Effector memory CD4-positive, alpha-beta T cell (primary cell): ENCODE results near the gene TNK2.
"Not testable (repeated sequence)": the region's sequence is repeated elsewhere in the genome, so short reads cannot be mapped to it uniquely, and the experiment has no call there.

Experiments
- DNase-seq, 3 donors: peaks; one replicate each; pipeline ENCODE4 v3.0.0-alpha.2; 2020
- H3K27ac ChIP-seq: 2 replicates; pipeline ENCODE4 v1.7.0; 2013; ENCODE audit warnings: mild to moderate bottlenecking, low read length, moderate library complexity; ENCODE audit not compliant: insufficient read depth, poor library complexity, severe bottlenecking
- H3K27me3 ChIP-seq: replicated peaks from 2 replicates; pipeline ENCODE4 v1.7.0; 2013; ENCODE audit warnings: mild to moderate bottlenecking, low read length; ENCODE audit not compliant: insufficient read depth, control insufficient read depth, poor library complexity, severe bottlenecking
- H3K36me3 ChIP-seq: 2 replicates; pipeline ENCODE4 v1.7.0; 2013; ENCODE audit warnings: mild to moderate bottlenecking, low read length, moderate library complexity; ENCODE audit not compliant: control insufficient read depth, insufficient read depth
- H3K4me1 ChIP-seq: 2 replicates; pipeline ENCODE4 v1.7.0; 2013; ENCODE audit warnings: low read length, mild to moderate bottlenecking; ENCODE audit not compliant: control insufficient read depth, insufficient read depth, poor library complexity, severe bottlenecking
- H3K4me3 ChIP-seq: 2 replicates; pipeline ENCODE4 v1.7.0; 2013; ENCODE audit warnings: low read length, low read depth, mild to moderate bottlenecking; ENCODE audit not compliant: insufficient read depth, poor library complexity, severe bottlenecking
- H3K9me3 ChIP-seq: 2 replicates; pipeline ENCODE4 v1.7.0; 2013; ENCODE audit warnings: mild to moderate bottlenecking, low read length, moderate library complexity; ENCODE audit not compliant: control insufficient read depth

TNK2 gene

DNA sequence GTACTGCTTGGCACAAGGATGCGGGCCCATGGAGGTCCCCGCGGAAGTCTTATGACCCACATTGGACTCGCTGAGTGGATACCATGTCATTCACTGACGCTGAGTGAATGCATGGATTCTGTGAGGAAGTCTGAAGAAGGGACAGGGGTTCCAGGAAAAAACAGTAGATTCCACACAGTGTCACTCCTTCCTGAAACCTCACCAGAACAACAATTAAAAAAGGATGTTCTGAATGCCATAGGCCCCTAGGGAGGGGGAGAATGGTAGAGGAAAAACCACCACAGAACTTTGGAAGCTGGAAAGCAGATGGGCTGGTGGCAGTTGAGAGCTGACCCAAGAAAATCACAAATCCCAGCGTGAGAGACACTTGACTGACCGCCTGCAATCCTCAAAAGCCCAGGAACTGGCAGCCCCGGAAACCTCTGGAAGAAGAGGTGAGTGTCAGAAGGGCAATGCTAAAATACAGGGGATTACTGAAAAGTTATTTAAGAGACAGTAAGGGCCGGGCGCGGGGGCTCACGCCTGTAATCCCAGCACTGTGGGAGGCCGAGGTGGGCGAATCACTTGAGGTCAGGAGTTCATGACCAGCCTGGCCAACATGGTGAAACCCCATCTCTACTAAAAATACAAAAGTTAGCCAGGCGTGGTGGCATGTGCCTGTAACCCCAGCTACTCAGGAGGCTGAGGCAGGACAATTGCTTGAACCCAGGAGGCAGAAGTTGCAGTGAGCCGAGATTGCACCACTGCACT lies 6.3 kb downstream of the TNK2 start:
- not testable (repeated sequence) for H3K27ac ChIP-seq, DNase-seq
- peaks cover 29% of the 10 kb centered on the region for H3K4me1 ChIP-seq

DNA sequence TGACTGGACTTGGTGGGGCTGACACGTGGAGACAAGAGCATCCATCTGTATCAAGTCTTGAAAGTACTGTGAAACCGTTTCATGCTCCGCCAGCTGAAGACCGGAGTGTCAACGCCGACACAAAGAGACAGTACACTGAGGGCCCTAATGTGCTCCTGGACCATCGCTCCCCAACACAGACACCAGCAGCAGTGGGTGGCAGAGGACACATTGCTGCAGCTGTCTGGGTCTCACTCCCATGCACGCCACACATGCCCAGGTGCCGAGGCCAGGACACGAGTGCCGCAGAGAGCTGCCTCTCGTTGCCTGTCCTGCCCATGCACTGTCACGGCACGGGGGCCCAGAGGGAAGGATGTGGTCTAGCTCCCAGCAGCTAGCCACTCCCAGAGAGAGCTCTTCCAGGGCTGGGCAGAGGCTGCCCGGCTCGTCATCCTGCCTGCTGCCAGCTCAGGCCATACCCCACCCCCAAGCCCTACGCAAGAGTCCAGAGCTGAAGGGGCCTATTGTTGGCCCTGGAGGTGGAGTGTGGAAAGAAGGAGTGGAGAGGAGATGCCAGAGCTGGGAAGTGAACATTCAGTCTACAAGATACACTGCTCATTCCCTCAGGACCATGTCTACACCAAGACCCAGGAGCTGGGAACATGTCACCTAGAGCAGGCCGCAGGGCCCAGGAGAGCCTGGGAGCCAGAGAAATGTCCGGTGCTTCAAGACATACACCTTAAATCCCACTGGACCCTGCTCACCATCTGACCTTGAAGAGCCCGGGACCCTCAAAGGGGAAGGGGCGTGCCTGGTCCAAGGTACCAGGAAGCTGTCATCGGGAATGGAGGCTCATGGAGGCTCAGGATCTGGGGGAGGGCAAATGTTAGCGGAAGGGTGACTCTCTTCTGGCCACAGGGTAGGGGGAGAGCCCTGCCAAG lies 7.7 kb downstream of the TNK2 start:
- Histone ChIP-seq H3K9me3 (no peaks in the 10 kb centered on the region), H3K4me3 (no peak overlapping the region), H3K36me3 (no peaks in the 10 kb centered on the region), H3K27me3 (no peaks in the 10 kb centered on the region), H3K27ac (no peak overlapping the region), H3K4me1 (peaks cover 35% of the 10 kb centered on the region)
- no peak for DNase-seq

More for the DNA sequence above, 6.3 kb downstream of the TNK2 start:
- not testable (repeated sequence) for H3K4me3 ChIP-seq, H3K27me3 ChIP-seq, H3K9me3 ChIP-seq, H3K36me3 ChIP-seq

DNA sequence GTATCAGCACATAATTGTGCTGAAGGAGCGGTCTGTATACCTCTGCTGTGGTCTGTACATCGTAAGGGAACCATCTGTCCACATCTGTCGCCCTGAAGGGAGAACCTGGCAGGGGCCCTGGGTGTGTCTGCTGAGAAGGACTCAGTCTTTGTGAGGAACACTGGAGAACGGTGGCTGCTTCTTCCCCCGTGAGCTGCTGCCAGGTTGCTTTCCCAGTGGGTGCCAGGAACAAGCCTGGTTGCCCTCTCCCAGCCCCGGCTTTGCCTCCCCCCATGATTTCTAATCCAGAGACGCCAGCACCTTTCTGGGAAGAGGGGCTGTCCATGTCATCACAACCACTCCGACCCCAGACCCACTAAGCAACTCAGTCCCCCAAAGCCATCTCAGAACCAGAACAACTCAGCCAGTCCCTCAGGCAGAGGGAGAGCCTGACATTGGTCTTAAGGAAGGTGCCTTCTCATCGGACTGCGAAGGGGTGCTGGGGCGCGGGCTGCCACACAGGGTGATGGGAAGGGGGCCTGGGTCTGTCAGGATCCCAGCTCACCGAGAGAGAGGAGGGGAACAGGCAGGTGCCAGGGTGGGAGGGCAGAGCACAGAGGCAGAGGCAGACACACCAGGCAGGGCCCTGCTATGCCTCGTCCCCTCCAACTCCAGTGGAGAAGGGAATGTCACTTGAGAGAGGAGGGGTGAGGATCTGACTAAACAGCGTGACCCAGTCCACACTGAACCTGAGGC lies 8.5 kb downstream of the TNK2 start:
- Histone ChIP-seq H3K36me3 (no peaks in the 10 kb centered on the region), H3K27me3 (no peaks in the 10 kb centered on the region), H3K27ac (no peak overlapping the region), H3K4me1 (peaks cover 36% of the 10 kb centered on the region), H3K4me3 (no peak overlapping the region), H3K9me3 (no peaks in the 10 kb centered on the region)
- DNase-seq: no peak

DNA sequence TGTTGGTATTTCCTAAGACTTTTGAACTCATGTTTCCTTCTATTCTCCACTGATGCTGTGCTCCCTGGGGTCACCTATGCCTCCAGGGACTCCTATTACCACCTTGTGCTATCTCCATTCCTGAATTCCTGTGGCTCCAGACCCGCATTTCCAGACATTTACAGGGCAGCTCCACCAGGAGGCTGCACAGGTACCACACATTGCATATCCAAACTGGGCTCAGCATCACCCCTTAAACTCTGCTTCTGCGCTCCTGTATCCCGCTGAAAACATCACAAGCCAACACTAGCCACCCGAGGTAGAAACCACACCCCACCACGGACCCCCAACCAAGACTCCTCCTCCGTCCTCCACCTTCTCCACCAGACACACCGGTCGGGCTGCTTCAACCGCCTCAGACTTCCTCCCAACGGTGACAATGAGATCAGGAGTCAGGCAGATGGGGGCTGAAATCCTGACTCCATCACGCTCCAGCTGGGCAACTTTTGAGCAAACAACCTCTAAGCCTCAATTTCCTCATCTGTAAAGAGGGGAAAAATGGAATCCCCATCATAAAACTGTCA lies 10.4 kb downstream of the TNK2 start:
- no peak for DNase-seq
- H3K36me3 ChIP-seq: no peaks in the 10 kb centered on the region
- H3K4me1 ChIP-seq: peaks cover 44% of the 10 kb centered on the region
- H3K27me3 ChIP-seq: no peaks in the 10 kb centered on the region
- no peak overlapping the region for H3K27ac ChIP-seq
- H3K4me3 ChIP-seq: no peak overlapping the region
- no peaks in the 10 kb centered on the region for H3K9me3 ChIP-seq

DNA sequence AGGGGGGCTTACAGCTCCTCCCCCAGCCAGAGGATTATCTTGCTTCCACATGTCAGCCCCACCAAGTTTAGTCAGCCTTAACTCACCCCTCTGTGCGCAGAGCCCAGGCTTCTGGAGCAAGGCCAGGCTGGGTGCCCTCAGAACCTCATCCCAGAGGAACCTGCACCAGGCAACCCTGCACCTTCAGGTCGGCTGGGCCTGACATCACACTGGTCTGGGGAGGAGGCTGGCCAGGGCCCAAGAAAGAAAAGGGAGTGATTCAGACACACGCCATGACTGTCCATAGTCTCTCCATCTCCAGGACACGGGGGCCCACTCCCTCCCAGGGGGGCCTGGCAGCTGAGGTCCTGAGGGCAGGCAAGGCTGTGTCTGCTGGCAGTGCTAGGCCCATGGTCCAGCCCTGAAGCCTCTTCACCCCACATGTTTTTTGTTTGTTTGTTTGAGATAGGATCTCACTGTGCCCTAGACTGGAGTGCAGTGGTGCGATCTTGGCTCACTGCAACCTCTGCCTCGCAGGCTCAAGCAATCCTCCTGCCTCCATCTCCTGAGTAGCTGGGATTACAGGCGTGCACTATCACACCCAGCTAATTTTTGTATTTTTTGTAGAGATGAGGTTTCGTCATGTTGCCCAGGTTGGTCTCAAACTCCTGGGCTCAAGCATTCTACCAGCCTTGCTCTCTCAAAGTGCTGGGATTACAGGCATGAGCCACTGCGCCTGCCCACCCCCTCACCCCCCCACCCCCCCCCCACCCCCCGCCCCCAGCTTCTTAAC lies 11.1 kb downstream of the TNK2 start:
- Histone ChIP-seq H3K4me3 (no peak overlapping the region), H3K36me3 (no peaks in the 10 kb centered on the region), H3K9me3 (no peaks in the 10 kb centered on the region), H3K27me3 (no peaks in the 10 kb centered on the region), H3K4me1 (peaks cover 44% of the 10 kb centered on the region), H3K27ac (peak overlapping the region; percentile 86)
- DNase-seq: no peak

DNA sequence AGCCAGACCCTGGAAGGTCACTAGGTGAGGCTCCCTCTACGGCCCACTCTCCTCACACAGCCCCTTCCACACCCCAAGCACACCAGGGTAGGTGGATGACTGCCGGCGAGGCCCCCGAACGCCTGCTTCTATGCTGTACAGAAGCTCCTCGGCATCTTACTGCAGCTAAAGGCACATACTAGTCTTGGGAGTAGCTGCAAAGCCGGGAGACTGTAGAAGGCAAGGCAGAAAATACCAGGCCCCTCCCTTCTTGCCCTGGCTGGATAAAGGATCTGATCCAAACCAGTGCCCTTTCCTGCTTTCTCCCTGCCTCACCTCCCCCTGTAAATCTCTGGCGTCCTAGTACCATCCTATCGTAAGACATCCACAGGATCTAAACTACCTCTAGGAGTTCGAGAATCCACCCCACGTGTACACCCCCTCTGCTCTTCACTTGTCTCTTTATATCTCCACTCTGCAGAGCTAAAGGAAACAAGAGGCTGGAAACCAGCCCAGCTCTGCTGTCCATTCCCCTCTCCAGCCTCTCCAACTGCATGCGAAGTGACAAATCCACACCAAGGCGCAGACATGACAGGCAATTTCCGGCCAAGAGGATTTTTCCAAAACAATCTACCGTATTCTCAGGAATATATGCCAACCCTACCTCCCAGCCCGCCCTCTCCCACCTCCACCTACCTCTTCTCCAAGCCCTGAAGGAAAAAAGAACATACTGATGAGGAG lies 11.8 kb downstream of the TNK2 start:
- Histone ChIP-seq H3K36me3 (peaks cover 7% of the 10 kb centered on the region), H3K27ac (peak overlapping the region; percentile 86), H3K4me1 (peaks cover 44% of the 10 kb centered on the region), H3K9me3 (no peaks in the 10 kb centered on the region), H3K27me3 (no peaks in the 10 kb centered on the region), H3K4me3 (peak overlapping the region; percentile 85)
- no peak for DNase-seq

DNA sequence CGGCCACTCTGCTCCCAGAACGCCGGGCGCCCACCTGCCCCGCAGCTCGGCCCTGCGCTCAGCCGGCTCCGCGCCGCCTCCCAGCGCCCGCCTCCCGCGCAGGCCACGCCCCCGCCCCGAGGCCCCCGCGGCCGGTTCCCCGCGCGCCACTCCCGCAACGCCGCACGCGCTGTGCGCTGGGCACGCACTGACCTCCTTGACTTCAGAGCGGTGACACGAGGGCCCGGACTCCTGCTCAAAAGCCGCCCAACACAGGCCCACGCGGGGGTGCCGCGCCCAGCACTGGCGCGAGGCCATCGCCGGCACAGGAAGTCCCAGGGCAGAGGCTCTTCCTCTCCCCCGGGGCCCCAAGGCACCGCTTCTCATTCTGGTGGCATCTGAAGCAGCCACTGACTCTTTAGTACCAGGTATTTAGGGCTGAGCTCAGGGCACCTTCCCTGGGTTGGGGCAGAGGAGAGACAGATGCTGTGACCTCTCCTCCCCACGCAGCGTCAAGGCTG lies 12.4 kb downstream of the TNK2 start:
- Histone ChIP-seq H3K27me3 (no peaks in the 10 kb centered on the region), H3K36me3 (peaks cover 7% of the 10 kb centered on the region), H3K4me3 (peak overlapping the region; percentile 85), H3K9me3 (no peaks in the 10 kb centered on the region), H3K27ac (peak overlapping the region; percentile 86), H3K4me1 (peaks cover 40% of the 10 kb centered on the region)
- DNase-seq: peak; percentile 36 to 58 (median 54)

DNA sequence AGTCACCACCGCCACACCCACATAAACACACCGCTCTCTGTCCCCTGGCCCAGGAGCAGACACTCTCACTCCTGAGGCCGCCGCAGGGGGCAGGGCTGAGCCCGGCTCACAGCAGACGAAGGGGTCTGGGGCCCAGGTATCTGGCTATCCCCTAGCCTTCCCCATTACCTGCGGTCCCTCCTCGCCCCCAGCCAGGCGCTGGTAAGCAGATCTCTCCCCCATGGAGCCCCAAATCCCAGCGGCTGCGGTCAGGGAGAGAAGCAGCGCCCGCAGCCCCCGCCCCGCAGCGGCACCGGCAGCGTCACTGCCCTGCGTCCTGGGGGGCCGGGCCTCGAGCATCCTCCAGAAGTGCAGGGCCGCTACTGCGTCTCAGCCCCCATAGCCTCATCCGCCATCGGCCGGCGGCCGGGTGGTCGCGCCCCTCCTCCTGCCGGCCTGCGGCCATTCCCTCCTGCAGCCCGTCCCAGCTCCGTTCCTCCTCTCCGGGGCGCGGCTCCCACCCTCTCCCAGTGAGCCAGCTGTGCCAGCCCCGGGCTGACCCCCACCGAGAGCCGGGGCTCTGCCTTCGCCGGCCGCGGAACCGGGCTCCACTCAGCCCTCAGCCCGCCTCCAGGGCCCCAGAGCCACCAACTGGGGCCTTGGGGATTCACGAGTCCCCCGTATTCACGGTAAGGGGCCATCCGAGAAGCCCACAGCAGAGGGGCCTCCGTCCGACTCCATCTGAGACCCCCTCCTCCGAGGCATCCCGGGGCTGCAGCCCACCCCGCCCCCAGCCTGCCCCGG lies 13.1 kb downstream of the TNK2 start:
- DNase-seq: peak; percentile 46 to 56 (median 51)
- Histone ChIP-seq H3K27ac (peak overlapping the region; percentile 86), H3K4me3 (peak overlapping the region; percentile 85), H3K27me3 (no peaks in the 10 kb centered on the region), H3K4me1 (peaks cover 33% of the 10 kb centered on the region), H3K36me3 (peaks cover 7% of the 10 kb centered on the region), H3K9me3 (no peaks in the 10 kb centered on the region)
